AG10803 (cell line): Measurements from ENCODE around the gene TSPEAR.

Experiments
- DNase-seq: peaks from one replicate; pipeline ENCODE4 v3.0.0; 2010; ENCODE audit warnings: low read depth
- H3K4me3 ChIP-seq: 2 replicates; pipeline ENCODE4 v1.5.1; 2011; ENCODE audit warnings: mild to moderate bottlenecking, low read length, control low read depth
- CTCF ChIP-seq: conservative IDR thresholded peaks from 2 replicates; pipeline ENCODE4 v1.5.1; 2011; ENCODE audit warnings: mild to moderate bottlenecking, low read length, control low read depth, inconsistent platforms

Gene TSPEAR

GRCh38 chr21:44497703-44498126 lies 213.7 kb downstream of the TSPEAR start:
- DNase-seq: peak; percentile 22
- no peak for TF ChIP-seq CTCF
- H3K4me3 ChIP-seq: no peak overlapping the region

- DNase-seq: no peak
- TF ChIP-seq CTCF: no peak
- H3K4me3 ChIP-seq: no peak overlapping the region
These were observed 214.5 kb downstream of the TSPEAR start for GRCh38 chr21:44496564-44497550.

GRCh38 chr21:44495611-44496563 lies 215.5 kb downstream of the TSPEAR start:
- no peak for TF ChIP-seq CTCF
- H3K4me3 ChIP-seq: no peak overlapping the region
- no peak for DNase-seq

- TF ChIP-seq CTCF: no peak
- DNase-seq: no peak
- no peak overlapping the region for H3K4me3 ChIP-seq
These were observed 216.4 kb downstream of the TSPEAR start for GRCh38 chr21:44494956-44495355.

- no peak overlapping the region for H3K4me3 ChIP-seq
- no peak for DNase-seq
- TF ChIP-seq CTCF: no peak
These were observed 217.0 kb downstream of the TSPEAR start for GRCh38 chr21:44494418-44494817.

GRCh38 chr21:44492567-44493385 lies 218.6 kb downstream of the TSPEAR start:
- no peak for DNase-seq
- no peak overlapping the region for H3K4me3 ChIP-seq
- TF ChIP-seq CTCF: no peak
